Stimulated activated naive CD8-positive, alpha-beta T cell treated with anti-CD3 and anti-CD28 coated beads, Interleukin-15, Interleukin-2, amounts not matched to agents 100 ng/mL and 50 ng/mL, for 24 hours (primary cell): Measurements from ENCODE around the gene C14orf93.

Experiments
- H3K27ac Mint-ChIP-seq: one replicate; pipeline ENCODE4 v1.8.0; 2021; ENCODE audit warnings: mild to moderate bottlenecking, mixed read lengths
- H3K27me3 Mint-ChIP-seq: one replicate; pipeline ENCODE4 v1.8.0; 2021; ENCODE audit warnings: mixed read lengths
- H3K36me3 Mint-ChIP-seq: one replicate; pipeline ENCODE4 v1.8.0; 2021; ENCODE audit warnings: low read depth, mixed read lengths
- H3K4me1 Mint-ChIP-seq: one replicate; pipeline ENCODE4 v1.8.0; 2021; ENCODE audit warnings: low read depth, mixed read lengths
- H3K4me3 Mint-ChIP-seq: one replicate; pipeline ENCODE4 v1.8.0; 2021; ENCODE audit warnings: mild to moderate bottlenecking, mixed read lengths
- H3K9me3 Mint-ChIP-seq: one replicate; pipeline ENCODE4 v1.8.0; 2021; ENCODE audit warnings: mixed read lengths

C14orf93 gene

GRCh38 chr14:22980672-22981089 is 29.3 kb downstream of the C14orf93 start:
- Mint-ChIP-seq H3K27ac (no peak overlapping the region), H3K4me3 (peak overlapping the region; percentile 31), H3K9me3 (no peaks in the 10 kb centered on the region), H3K4me1 (peaks cover 6% of the 10 kb centered on the region), H3K27me3 (peaks cover 13% of the 10 kb centered on the region), H3K36me3 (no peaks in the 10 kb centered on the region)

GRCh38 chr14:22979748-22980392 is 30.1 kb downstream of the C14orf93 start:
- Mint-ChIP-seq H3K9me3 (no peaks in the 10 kb centered on the region), H3K27me3 (peaks cover 13% of the 10 kb centered on the region), H3K4me1 (peaks cover 6% of the 10 kb centered on the region), H3K36me3 (no peaks in the 10 kb centered on the region), H3K4me3 (no peak overlapping the region), H3K27ac (peak overlapping the region; percentile 19)

GRCh38 chr14:22978981-22979671 is 30.8 kb downstream of the C14orf93 start:
- H3K27ac Mint-ChIP-seq, result no peak overlapping the region
- H3K36me3 Mint-ChIP-seq, result no peaks in the 10 kb centered on the region
- peaks cover 6% of the 10 kb centered on the region for H3K4me1 Mint-ChIP-seq
- H3K27me3 Mint-ChIP-seq, result peaks cover 13% of the 10 kb centered on the region
- H3K4me3 Mint-ChIP-seq, result no peak overlapping the region
- H3K9me3 Mint-ChIP-seq, result no peaks in the 10 kb centered on the region

- Mint-ChIP-seq H3K9me3 (no peaks in the 10 kb centered on the region), H3K36me3 (no peaks in the 10 kb centered on the region), H3K27me3 (peaks cover 13% of the 10 kb centered on the region), H3K27ac (no peak overlapping the region), H3K4me3 (no peak overlapping the region), H3K4me1 (peaks cover 6% of the 10 kb centered on the region)
Observed at GRCh38 chr14:22978487-22978837, 31.5 kb downstream of the C14orf93 start.

GRCh38 chr14:22977684-22978486 is 32.1 kb downstream of the C14orf93 start:
- Mint-ChIP-seq H3K4me1 (peaks cover 6% of the 10 kb centered on the region), H3K4me3 (no peak overlapping the region), H3K9me3 (no peaks in the 10 kb centered on the region), H3K27me3 (peaks cover 13% of the 10 kb centered on the region), H3K27ac (no peak overlapping the region), H3K36me3 (no peaks in the 10 kb centered on the region)

GRCh38 chr14:22977434-22977683 is 32.6 kb downstream of the C14orf93 start:
- H3K36me3 Mint-ChIP-seq, result no peaks in the 10 kb centered on the region
- H3K4me1 Mint-ChIP-seq, result peaks cover 6% of the 10 kb centered on the region
- no peak overlapping the region for H3K4me3 Mint-ChIP-seq
- H3K9me3 Mint-ChIP-seq, result no peaks in the 10 kb centered on the region
- H3K27ac Mint-ChIP-seq, result no peak overlapping the region
- peaks cover 13% of the 10 kb centered on the region for H3K27me3 Mint-ChIP-seq

GRCh38 chr14:22976620-22977433 is 33.1 kb downstream of the C14orf93 start:
- H3K9me3 Mint-ChIP-seq, result no peaks in the 10 kb centered on the region
- peaks cover 13% of the 10 kb centered on the region for H3K27me3 Mint-ChIP-seq
- no peak overlapping the region for H3K4me3 Mint-ChIP-seq
- no peaks in the 10 kb centered on the region for H3K36me3 Mint-ChIP-seq
- H3K27ac Mint-ChIP-seq, result no peak overlapping the region
- peaks cover 6% of the 10 kb centered on the region for H3K4me1 Mint-ChIP-seq

- Mint-ChIP-seq H3K27me3 (peaks cover 3% of the 10 kb centered on the region), H3K9me3 (no peaks in the 10 kb centered on the region), H3K27ac (no peak overlapping the region), H3K4me1 (no peaks in the 10 kb centered on the region), H3K36me3 (no peaks in the 10 kb centered on the region), H3K4me3 (no peak overlapping the region)
Observed at GRCh38 chr14:22974530-22975313, 35.2 kb downstream of the C14orf93 start.

- H3K4me1 Mint-ChIP-seq, result no peaks in the 10 kb centered on the region
- no peaks in the 10 kb centered on the region for H3K27me3 Mint-ChIP-seq
- H3K9me3 Mint-ChIP-seq, result no peaks in the 10 kb centered on the region
- no peak overlapping the region for H3K4me3 Mint-ChIP-seq
- H3K27ac Mint-ChIP-seq, result no peak overlapping the region
- H3K36me3 Mint-ChIP-seq, result no peaks in the 10 kb centered on the region
Observed at GRCh38 chr14:22973217-22974032, 36.5 kb downstream of the C14orf93 start.

GRCh38 chr14:22972313-22972930 is 37.5 kb downstream of the C14orf93 start:
- no peaks in the 10 kb centered on the region for H3K4me1 Mint-ChIP-seq
- no peak overlapping the region for H3K27ac Mint-ChIP-seq
- H3K9me3 Mint-ChIP-seq, result no peaks in the 10 kb centered on the region
- H3K4me3 Mint-ChIP-seq, result no peak overlapping the region
- H3K27me3 Mint-ChIP-seq, result no peaks in the 10 kb centered on the region
- H3K36me3 Mint-ChIP-seq, result no peaks in the 10 kb centered on the region

GRCh38 chr14:22971152-22971551 is 38.8 kb downstream of the C14orf93 start:
- H3K27ac Mint-ChIP-seq, result no peak overlapping the region

GRCh38 chr14:22966783-22967269 is 43.1 kb downstream of the C14orf93 start:
- no peak overlapping the region for H3K27ac Mint-ChIP-seq
- no peaks in the 10 kb centered on the region for H3K9me3 Mint-ChIP-seq
- H3K4me1 Mint-ChIP-seq, result no peaks in the 10 kb centered on the region
- no peak overlapping the region for H3K4me3 Mint-ChIP-seq
- H3K36me3 Mint-ChIP-seq, result no peaks in the 10 kb centered on the region
- no peaks in the 10 kb centered on the region for H3K27me3 Mint-ChIP-seq

More at GRCh38 chr14:22971152-22971551, 38.8 kb downstream of the C14orf93 start:
- Mint-ChIP-seq H3K36me3 (no peaks in the 10 kb centered on the region), H3K4me3 (no peak overlapping the region), H3K27me3 (no peaks in the 10 kb centered on the region), H3K9me3 (no peaks in the 10 kb centered on the region), H3K4me1 (no peaks in the 10 kb centered on the region)
